Measurements from ENCODE around the gene DNAH6. TPM values are rescaled to one million over a fixed set of nuclear protein-coding genes. Genes with fewer than 3 reads are reported as not detected.
"Not testable (repeated sequence)": the region's sequence is repeated elsewhere in the genome, so short reads cannot be mapped to it uniquely, and the experiment has no call there.

DNAH6 gene
- total RNA-seq, 1 donor from 2014 or later, result 0.52 TPM

DNA sequence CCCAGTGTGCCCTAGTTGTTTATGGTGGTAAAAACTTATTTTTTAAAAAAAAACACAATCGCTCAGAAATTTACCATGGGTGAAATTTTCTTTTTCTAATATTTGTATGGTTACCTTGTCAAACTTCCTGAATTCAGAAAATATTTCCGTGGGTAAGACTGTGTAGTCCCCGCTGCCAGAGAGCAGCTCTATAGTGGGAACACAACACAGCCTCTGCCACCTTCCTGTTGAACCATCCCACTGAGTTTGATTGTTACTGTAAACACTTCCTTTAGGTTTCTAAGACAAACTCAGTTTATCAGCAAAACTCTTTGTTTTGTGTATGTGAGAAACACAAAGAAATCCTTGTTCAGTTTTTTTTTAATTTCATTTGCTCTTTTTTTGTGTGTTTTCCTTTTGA lies 17.9 kb downstream of the DNAH6 start:
- DNase-seq (ENCODE audit: low read depth), result no peak

DNA sequence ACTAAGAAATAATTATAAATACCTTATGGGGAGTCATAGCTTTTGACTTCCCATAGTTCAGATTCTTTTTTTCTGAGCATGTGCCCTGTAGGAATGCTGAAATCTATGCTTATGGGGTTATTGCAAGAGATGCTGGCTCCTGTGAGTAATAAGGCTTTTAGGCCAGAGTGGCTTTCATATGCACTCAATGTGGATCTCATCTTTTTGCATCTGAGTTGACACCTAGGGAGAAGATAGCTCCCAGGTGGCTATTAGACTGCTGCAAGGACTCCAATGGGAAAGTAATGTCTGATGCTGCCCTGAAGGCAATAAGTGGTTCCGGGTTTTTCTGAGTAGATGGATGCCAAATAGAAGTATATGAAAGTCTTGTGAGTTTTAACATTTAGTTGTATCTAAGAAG lies 21.0 kb downstream of the DNAH6 start:
- TF ChIP-seq, protein P1, sequence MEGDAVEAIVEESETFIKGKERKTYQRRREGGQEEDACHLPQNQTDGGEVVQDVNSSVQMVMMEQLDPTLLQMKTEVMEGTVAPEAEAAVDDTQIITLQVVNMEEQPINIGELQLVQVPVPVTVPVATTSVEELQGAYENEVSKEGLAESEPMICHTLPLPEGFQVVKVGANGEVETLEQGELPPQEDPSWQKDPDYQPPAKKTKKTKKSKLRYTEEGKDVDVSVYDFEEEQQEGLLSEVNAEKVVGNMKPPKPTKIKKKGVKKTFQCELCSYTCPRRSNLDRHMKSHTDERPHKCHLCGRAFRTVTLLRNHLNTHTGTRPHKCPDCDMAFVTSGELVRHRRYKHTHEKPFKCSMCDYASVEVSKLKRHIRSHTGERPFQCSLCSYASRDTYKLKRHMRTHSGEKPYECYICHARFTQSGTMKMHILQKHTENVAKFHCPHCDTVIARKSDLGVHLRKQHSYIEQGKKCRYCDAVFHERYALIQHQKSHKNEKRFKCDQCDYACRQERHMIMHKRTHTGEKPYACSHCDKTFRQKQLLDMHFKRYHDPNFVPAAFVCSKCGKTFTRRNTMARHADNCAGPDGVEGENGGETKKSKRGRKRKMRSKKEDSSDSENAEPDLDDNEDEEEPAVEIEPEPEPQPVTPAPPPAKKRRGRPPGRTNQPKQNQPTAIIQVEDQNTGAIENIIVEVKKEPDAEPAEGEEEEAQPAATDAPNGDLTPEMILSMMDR (conservative IDR thresholded peaks at IDR 0.05; ENCODE audit: low read depth, low read length), result no peak
- DNase-seq (ENCODE audit: low read depth), result no peak
- no peak overlapping the region for H3K4me3 ChIP-seq (ENCODE audit: low read depth, low read length)

More for the DNA sequence above, 17.9 kb downstream of the DNAH6 start:
- TF ChIP-seq, protein P1 (conservative IDR thresholded peaks at IDR 0.05; ENCODE audit: low read depth, low read length), result no peak
- H3K4me3 ChIP-seq (ENCODE audit: low read depth, low read length), result no peak overlapping the region

DNA sequence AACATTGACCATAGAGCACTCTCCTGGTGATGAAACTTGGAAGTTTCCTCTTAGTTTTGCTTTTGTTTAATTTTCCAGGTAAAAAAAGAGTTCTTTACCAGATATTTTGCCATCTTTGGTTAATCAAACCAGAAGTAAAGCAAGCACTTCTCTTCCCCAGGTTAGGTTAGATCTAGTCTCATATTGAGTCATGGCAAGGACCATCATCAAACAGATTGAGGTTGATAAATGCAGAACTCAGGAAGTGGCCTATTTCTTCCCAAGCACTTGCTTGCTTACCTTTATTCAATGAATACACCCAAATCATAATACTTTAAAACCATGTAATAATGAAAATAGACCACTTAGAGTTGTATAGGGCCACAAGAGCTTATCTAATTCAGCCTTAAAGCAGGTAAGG lies 23.4 kb downstream of the DNAH6 start:
- H3K4me3 ChIP-seq (ENCODE audit: low read depth, low read length), result no peak overlapping the region
- DNase-seq (ENCODE audit: low read depth), result no peak
- TF ChIP-seq, protein P1 (conservative IDR thresholded peaks at IDR 0.05; ENCODE audit: low read depth, low read length), result no peak

DNA sequence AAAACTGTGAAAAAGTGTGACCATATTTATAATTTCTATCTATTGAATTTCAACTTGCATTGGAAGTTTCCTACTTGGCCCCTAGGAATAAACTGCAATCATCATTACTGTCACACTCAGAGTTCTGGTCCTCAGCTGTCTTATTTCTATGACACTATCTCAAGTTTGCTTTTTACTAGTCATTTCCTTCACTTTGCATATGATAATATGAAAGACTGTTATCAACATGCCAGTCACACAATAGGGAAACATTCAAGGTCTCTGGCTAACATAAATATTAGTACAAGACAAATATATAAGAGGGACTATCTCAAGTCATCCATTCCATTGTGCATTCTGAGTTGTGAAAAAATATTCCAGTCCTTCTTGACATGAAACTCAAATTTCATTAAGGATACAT lies 28.7 kb downstream of the DNAH6 start:
- H3K4me3 ChIP-seq (ENCODE audit: low read depth, low read length), result no peak overlapping the region
- no peak for DNase-seq (ENCODE audit: low read depth)
- TF ChIP-seq, protein P1 (conservative IDR thresholded peaks at IDR 0.05; ENCODE audit: low read depth, low read length), result no peak

- DNase-seq (ENCODE audit: low read depth), result no peak
- H3K4me3 ChIP-seq (ENCODE audit: low read depth, low read length), result no peak overlapping the region
- TF ChIP-seq, protein P1 (conservative IDR thresholded peaks at IDR 0.05; ENCODE audit: low read depth, low read length), result no peak
Observed at GRCh38 chr2:84546551-84546950, 30.3 kb downstream of the DNAH6 start.

DNA sequence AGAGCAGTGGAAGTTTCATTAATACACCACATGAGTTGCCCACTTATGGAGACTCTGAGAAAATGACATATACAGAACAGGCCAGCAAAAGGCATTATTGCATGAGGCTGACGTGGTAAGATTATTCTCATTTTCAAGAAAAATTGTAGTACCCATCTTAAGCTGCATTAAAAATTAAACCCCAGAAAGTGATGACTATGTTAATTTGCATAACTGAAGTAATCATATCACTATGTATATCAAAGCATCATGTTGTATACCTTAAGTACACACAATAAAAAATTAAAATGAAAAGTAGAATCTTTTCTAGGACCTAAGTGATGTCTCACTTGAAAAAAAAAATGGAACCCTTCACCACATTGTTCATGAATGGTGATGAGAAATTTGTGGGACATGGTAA lies 32.0 kb downstream of the DNAH6 start:
- no peak overlapping the region for H3K4me3 ChIP-seq (ENCODE audit: low read depth, low read length)
- DNase-seq (ENCODE audit: low read depth), result no peak
- TF ChIP-seq, protein P1 (conservative IDR thresholded peaks at IDR 0.05; ENCODE audit: low read depth, low read length), result no peak

GRCh38 chr2:84550916-84551315 lies 34.6 kb downstream of the DNAH6 start:
- no peak overlapping the region for H3K4me3 ChIP-seq (ENCODE audit: low read depth, low read length)
- DNase-seq (ENCODE audit: low read depth), result no peak
- TF ChIP-seq, protein P1 (conservative IDR thresholded peaks at IDR 0.05; ENCODE audit: low read depth, low read length), result no peak

DNA sequence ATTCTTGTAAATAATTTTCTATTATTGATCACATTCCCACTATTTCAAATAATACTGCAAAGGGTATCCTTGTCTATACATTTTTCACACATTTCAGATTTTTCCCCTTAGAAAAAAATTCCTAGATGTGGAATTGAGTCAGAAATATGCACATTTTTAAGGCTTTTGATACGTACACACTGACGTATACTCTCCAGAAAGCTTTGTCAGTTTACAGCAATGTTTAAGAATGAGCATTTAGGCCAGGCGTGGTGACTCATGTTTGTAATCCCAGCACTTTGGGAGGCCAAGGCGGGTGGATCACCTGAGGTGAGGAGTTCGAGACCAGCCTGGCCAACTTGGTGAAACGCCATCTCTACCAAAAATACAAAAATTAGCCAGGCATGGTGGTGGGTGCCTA lies 35.2 kb downstream of the DNAH6 start:
- not testable (repeated sequence) for DNase-seq (ENCODE audit: low read depth); H3K4me3 ChIP-seq (ENCODE audit: low read depth, low read length)
